IMR-90 (cell line): ENCODE measurements around the gene C2orf92. TPM values are rescaled to one million over a fixed set of nuclear protein-coding genes. Genes with fewer than 3 reads are reported as not detected.

Experiments
- ATAC-seq: fragments of 200-7000 bp; cut with Tn5 transposase; 2 replicates; pipeline ENCODE4 v1.9.1; 2020; ENCODE audit warnings: low read depth, mild to moderate bottlenecking, moderate library complexity
- BruUV-seq: library from RNA; stranded (reverse); fragments of 400-500 nt; replicated peaks from 2 replicates; lab custom pipeline; 2021; lab: Mats Ljungman, UMichigan
- CTCF ChIA-PET: fragments of 300-600 bp; formaldehyde crosslinking; extraction: SDS; loops from one replicate; lab custom pipeline; 2021; ENCODE audit warnings: antibody characterized with exemption; lab: Yijun Ruan, JAX
- POLR2A ChIA-PET: fragments of 300-600 bp; sonication (Branson Sonifier 250); formaldehyde crosslinking; loops from one replicate; lab custom pipeline; 2022; ENCODE audit warnings: antibody characterized with exemption; ENCODE audit not compliant: unreplicated experiment; lab: Charles Lee
- DNase-seq: peaks from one replicate; pipeline ENCODE4 v3.0.0; 2013
- H2AFZ ChIP-seq: replicated peaks from 2 replicates; pipeline ENCODE3; 2013; ENCODE audit warnings: low read length, mild to moderate bottlenecking; ENCODE audit not compliant: poor library complexity
- H2AK5ac ChIP-seq: 2 replicates; pipeline ENCODE4 v1.6.1; 2013; ENCODE audit warnings: low read depth, low read length, inconsistent platforms
- H2AK9ac ChIP-seq: replicated peaks from 2 replicates; pipeline ENCODE3; 2013; ENCODE audit warnings: mild to moderate bottlenecking, low read depth, low read length, moderate library complexity; ENCODE audit not compliant: poor library complexity
- H2BK120ac ChIP-seq: 2 replicates; pipeline ENCODE4 v1.6.1; 2013; ENCODE audit warnings: low read depth, low read length, inconsistent platforms
- H2BK15ac ChIP-seq: 3 replicates; pipeline ENCODE4 v1.6.1; 2013; ENCODE audit warnings: low read depth, low read length, inconsistent platforms
- H2BK20ac ChIP-seq: 2 replicates; pipeline ENCODE4 v1.6.1; 2013; ENCODE audit warnings: low read depth, mild to moderate bottlenecking, inconsistent platforms, low read length, moderate library complexity
- H2BK5ac ChIP-seq: 2 replicates; pipeline ENCODE4 v1.6.1; 2013; ENCODE audit warnings: mild to moderate bottlenecking, low read depth, low read length, inconsistent platforms; ENCODE audit not compliant: poor library complexity, severe bottlenecking
- H3K14ac ChIP-seq: replicated peaks from 2 replicates; pipeline ENCODE4 v1.6.1; 2013; ENCODE audit warnings: low read depth, low read length, inconsistent platforms
- H3K18ac ChIP-seq: 2 replicates; pipeline ENCODE4 v1.6.1; 2013; ENCODE audit warnings: low read depth, low read length, control low read depth
- H3K23ac ChIP-seq: 2 replicates; pipeline ENCODE4 v1.6.1; 2013; ENCODE audit warnings: low read depth, low read length, inconsistent platforms
- H3K27ac ChIP-seq: 2 replicates; pipeline ENCODE4 v1.5.1; 2013; ENCODE audit warnings: mild to moderate bottlenecking, control low read depth, low read length; ENCODE audit not compliant: insufficient read depth
- H3K27me3 ChIP-seq: 2 replicates; pipeline ENCODE4 v1.6.1; 2013; ENCODE audit warnings: low read length; ENCODE audit not compliant: control insufficient read depth, insufficient read depth
- H3K36me3 ChIP-seq: 2 replicates; pipeline ENCODE4 v1.6.1; 2013; ENCODE audit warnings: low read length, mixed read lengths; ENCODE audit not compliant: control insufficient read depth, insufficient read depth
- H3K4ac ChIP-seq: 2 replicates; pipeline ENCODE4 v1.6.1; 2013; ENCODE audit warnings: low read depth, low read length, inconsistent platforms
- H3K4me1 ChIP-seq: 2 replicates; pipeline ENCODE4 v1.6.1; 2013; ENCODE audit warnings: low read length, mixed read lengths; ENCODE audit not compliant: control insufficient read depth, insufficient read depth
- H3K4me2 ChIP-seq: 2 replicates; pipeline ENCODE4 v1.6.1; 2013; ENCODE audit warnings: low read depth, mild to moderate bottlenecking, control low read depth, low read length, moderate library complexity
- H3K4me3 ChIP-seq: 2 replicates; pipeline ENCODE4 v1.5.1; 2013; ENCODE audit warnings: low read depth, mild to moderate bottlenecking, control low read depth, low read length, moderate library complexity; ENCODE audit not compliant: insufficient read depth
- H3K56ac ChIP-seq: 2 replicates; pipeline ENCODE4 v1.6.1; 2013; ENCODE audit warnings: low read length, inconsistent platforms; ENCODE audit not compliant: insufficient read depth; ENCODE audit errors: extremely low read depth
- H3K79me1 ChIP-seq, 2 experiments: 2 replicates each; pipeline ENCODE4 v1.6.1; 2013; ENCODE audit warnings: low read length in 2 of 2, inconsistent platforms in 1 of 2, low read depth in 1 of 2
- H3K9ac ChIP-seq: 2 replicates; pipeline ENCODE4 v1.6.1; 2013; ENCODE audit warnings: low read depth, low read length, control low read depth
- H3K9me1 ChIP-seq: 2 replicates; pipeline ENCODE4 v1.6.1; 2013; ENCODE audit warnings: low read length, inconsistent platforms; ENCODE audit not compliant: insufficient read depth
- H3K9me3 ChIP-seq: 2 replicates; pipeline ENCODE4 v1.6.1; 2013; ENCODE audit warnings: low read length; ENCODE audit not compliant: control insufficient read depth, insufficient read depth
- H4K20me1 ChIP-seq: 2 replicates; pipeline ENCODE4 v1.6.1; 2013; ENCODE audit warnings: low read length, inconsistent platforms; ENCODE audit not compliant: insufficient read depth
- H4K5ac ChIP-seq: 2 replicates; pipeline ENCODE4 v1.6.1; 2013; ENCODE audit warnings: mild to moderate bottlenecking, low read depth, low read length, control low read depth
- H4K8ac ChIP-seq, 2 experiments: 2 replicates each; pipeline ENCODE4 v1.6.1; 2013; ENCODE audit warnings: low read depth in 2 of 2, low read length in 2 of 2, control low read depth in 1 of 2, inconsistent platforms in 1 of 2
- H4K91ac ChIP-seq: 2 replicates; pipeline ENCODE4 v1.6.1; 2013; ENCODE audit warnings: low read depth, low read length, inconsistent platforms; ENCODE audit not compliant: insufficient read depth
- BHLHE40 ChIP-seq: fragments of 150-350 bp; IDR thresholded peaks from 2 replicates; pipeline ENCODE4 v1.6.1; 2016; ENCODE audit warnings: mild to moderate bottlenecking, low read depth, low read length
- CHD1 ChIP-seq: IDR thresholded peaks from 2 replicates; pipeline ENCODE4 v1.6.1; 2012; ENCODE audit warnings: low read depth, low read length, improper control_type of control experiment
- FOS ChIP-seq: fragments of 150-350 bp; IDR thresholded peaks from 2 replicates; pipeline ENCODE4 v1.6.1; 2016; ENCODE audit warnings: low read depth, low read length
- MAFK ChIP-seq: IDR thresholded peaks from 2 replicates; pipeline ENCODE4 v1.6.1; 2012; ENCODE audit warnings: low read depth, low read length, improper control_type of control experiment
- MAZ ChIP-seq: IDR thresholded peaks from 2 replicates; pipeline ENCODE4 v1.6.1; 2012; ENCODE audit warnings: low read depth, mild to moderate bottlenecking, low read length, improper control_type of control experiment, moderate library complexity, borderline replicate concordance
- MXI1 ChIP-seq: IDR thresholded peaks from 2 replicates; pipeline ENCODE4 v1.6.1; 2012; ENCODE audit warnings: low read depth, mild to moderate bottlenecking, low read length, moderate library complexity, borderline replicate concordance
- NFE2L2 ChIP-seq: fragments of 150-350 bp; IDR thresholded peaks from 2 replicates; pipeline ENCODE4 v1.6.1; 2016; ENCODE audit warnings: low read depth, mild to moderate bottlenecking, low read length
- POLR2A ChIP-seq: IDR thresholded peaks from 2 replicates; pipeline ENCODE4 v1.6.1; 2012; ENCODE audit warnings: mild to moderate bottlenecking, low read depth, low read length
- RAD21 ChIP-seq: IDR thresholded peaks from 2 replicates; pipeline ENCODE4 v1.6.1; 2012; ENCODE audit warnings: low read length, improper control_type of control experiment
- RCOR1 ChIP-seq: IDR thresholded peaks from 2 replicates; pipeline ENCODE4 v1.6.1; 2012; ENCODE audit warnings: mild to moderate bottlenecking, low read length, improper control_type of control experiment; ENCODE audit not compliant: insufficient replicate concordance
- SMC3 ChIP-seq: fragments of 150-350 bp; IDR thresholded peaks from 2 replicates; pipeline ENCODE4 v1.6.1; 2016; ENCODE audit warnings: low read depth, mild to moderate bottlenecking, antibody characterized with exemption, low read length, moderate library complexity
- WGBS, 2 experiments: methylation state at CpG; one replicate each; pipeline versions ENCODE4 v1.1.5 to v1.1.7; 2013; ENCODE audit warnings: missing lambda C conversion rate in 2 of 2; ENCODE audit not compliant: insufficient read length in 1 of 2; ENCODE audit errors: extremely low coverage in 2 of 2; 5-methylcytosine and 5-hydroxymethylcytosine counted together
- dilution Hi-C: fragments of 300-500 bp; cut with HindIII; formaldehyde crosslinking; loops from one replicate; pipeline ENCODE4 v1.14.3; 2018; ENCODE audit warnings: low sequenced_read_pairs; ENCODE audit not compliant: unreplicated experiment
- in situ Hi-C: fragments of 300-500 bp; cut with MboI; formaldehyde crosslinking; loops from 3 replicates; pipeline ENCODE4 v1.14.3; 2019; ENCODE audit warnings: low sequenced_read_pairs, inconsistent platforms, mixed read lengths
- intact Hi-C: fragments of 100-400 bp; cut with micrococcal nuclease; formaldehyde crosslinking; loops from 2 replicates; pipeline ENCODE4 v1.10.0; 2022
- polyA plus RNA-seq, 3 experiments: library from polyadenylated mRNA; depleted of rRNA; stranded (reverse); fragments of >200 nt; gene quantifications; 2 replicates each; pipeline ENCODE4 v1.2.3, GENCODE V29; 2012; ENCODE audit warnings: low replicate concordance in 1 of 3
- total RNA-seq: library from RNA; depleted of rRNA; stranded (reverse); fragments of >200 nt; gene quantifications from 2 replicates; pipeline ENCODE4 v1.2.3, GENCODE V29; 2012
- TF ChIP-seq, protein P1 (sequence below): fragments of 150-350 bp; IDR thresholded peaks from 2 replicates; pipeline ENCODE4 v1.6.1; 2016; ENCODE audit warnings: low read depth, mild to moderate bottlenecking, low read length, moderate library complexity, borderline replicate concordance
- TF ChIP-seq, protein P2 (sequence below): fragments of 150-350 bp; IDR thresholded peaks from 2 replicates; pipeline ENCODE4 v1.6.1; 2017; ENCODE audit warnings: mild to moderate bottlenecking, antibody characterized with exemption, low read length, low read depth

The C2orf92 gene
- total and polyA plus RNA-seq, 2 of the 4 experiments (the other 2 are of a cell fraction) = 0.90 to 2.5 TPM

DNA sequence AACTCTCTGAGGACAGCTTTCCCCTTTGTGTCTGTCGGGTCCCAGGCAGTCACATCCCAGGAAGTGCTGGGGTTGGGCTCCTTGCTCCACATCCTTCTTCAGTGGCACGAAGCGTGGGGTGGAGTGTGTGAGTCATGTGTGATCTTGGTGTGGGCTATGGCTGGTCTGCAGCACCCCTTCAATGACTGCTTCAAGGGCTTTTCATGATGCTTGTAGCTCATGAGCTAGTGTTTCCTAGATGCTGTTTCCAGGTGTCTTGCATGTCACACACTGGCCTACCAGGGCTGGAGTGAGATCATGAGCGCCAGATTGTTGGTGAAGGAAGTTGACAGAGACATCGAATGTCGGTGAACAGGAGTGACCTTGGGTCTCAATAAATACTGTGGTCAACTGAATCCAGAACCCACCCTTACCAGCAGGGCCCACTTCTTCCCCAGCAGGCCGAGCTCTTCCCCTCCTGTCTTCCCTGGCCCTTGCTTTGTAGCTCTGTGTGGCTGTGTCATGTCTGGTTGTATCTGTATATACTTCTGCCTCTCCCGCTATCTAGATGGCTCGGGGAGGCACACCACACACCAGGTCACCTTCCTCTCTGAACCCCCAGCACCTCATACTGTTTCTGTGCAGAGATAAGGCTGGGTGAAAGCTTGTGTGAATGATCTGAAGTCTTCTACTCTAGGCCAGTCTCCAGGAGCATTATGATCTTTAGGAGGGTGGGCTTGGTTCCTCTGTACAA, 3.8 kb downstream of the C2orf92 start:
- BruUV-seq = no TSS peak
- ChIA-PET CTCF (no interaction called here), POLR2A (no interaction called here)
- H2AFZ ChIP-seq = no peak overlapping the region
- intact Hi-C loops (no loop called here), dilution Hi-C loops (no loop called here), in situ Hi-C loops (loop anchor here (25.0 kb wide), 1 partner anchor 1611 kb away; no protein-coding TSS in a partner anchor)
- no peak overlapping the region for H3K4me2 ChIP-seq
- no peak overlapping the region for H3K4me3 ChIP-seq
- peaks cover 2% of the 10 kb centered on the region; the same call in 1 of the 2 replicates for H3K4me1 ChIP-seq
- H3K27me3 ChIP-seq = no peaks in the 10 kb centered on the region
- H4K20me1 ChIP-seq = no peaks in the 10 kb centered on the region
- no peak overlapping the region for H3K18ac ChIP-seq
- H2BK20ac ChIP-seq = no peak overlapping the region
- H3K79me1 ChIP-seq = no peaks in the 10 kb centered on the region
- no peaks in the 10 kb centered on the region for H3K36me3 ChIP-seq
- H3K56ac ChIP-seq = no peak overlapping the region
- no peak overlapping the region for H3K27ac ChIP-seq
- H2AK9ac ChIP-seq = no peak overlapping the region
- ATAC-seq = peak; percentile 29; the same call in 1 of the 2 replicates
- H2AK5ac ChIP-seq = no peak overlapping the region
- no peak overlapping the region; a peak in 1 of 4 replicates for H4K8ac ChIP-seq
- no peak overlapping the region for H2BK120ac ChIP-seq
- 0 out of 2 replicates have a peak, but pooled peaks cover 3% of the 10 kb centered on the region for H3K9me1 ChIP-seq
- no peaks in the 10 kb centered on the region for H3K9me3 ChIP-seq
- H3K14ac ChIP-seq = no peak overlapping the region
- no peak overlapping the region for H3K9ac ChIP-seq
- TF ChIP-seq SMC3 = no peak
- TF ChIP-seq RCOR1 = no peak
- no peak for TF ChIP-seq MAZ
- no peak for TF ChIP-seq RAD21
- TF ChIP-seq, protein P1, sequence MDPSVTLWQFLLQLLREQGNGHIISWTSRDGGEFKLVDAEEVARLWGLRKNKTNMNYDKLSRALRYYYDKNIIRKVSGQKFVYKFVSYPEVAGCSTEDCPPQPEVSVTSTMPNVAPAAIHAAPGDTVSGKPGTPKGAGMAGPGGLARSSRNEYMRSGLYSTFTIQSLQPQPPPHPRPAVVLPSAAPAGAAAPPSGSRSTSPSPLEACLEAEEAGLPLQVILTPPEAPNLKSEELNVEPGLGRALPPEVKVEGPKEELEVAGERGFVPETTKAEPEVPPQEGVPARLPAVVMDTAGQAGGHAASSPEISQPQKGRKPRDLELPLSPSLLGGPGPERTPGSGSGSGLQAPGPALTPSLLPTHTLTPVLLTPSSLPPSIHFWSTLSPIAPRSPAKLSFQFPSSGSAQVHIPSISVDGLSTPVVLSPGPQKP = no peak
- TF ChIP-seq POLR2A = no peak
- TF ChIP-seq NFE2L2 = no peak
- no peak for TF ChIP-seq MXI1
- TF ChIP-seq, protein P2, sequence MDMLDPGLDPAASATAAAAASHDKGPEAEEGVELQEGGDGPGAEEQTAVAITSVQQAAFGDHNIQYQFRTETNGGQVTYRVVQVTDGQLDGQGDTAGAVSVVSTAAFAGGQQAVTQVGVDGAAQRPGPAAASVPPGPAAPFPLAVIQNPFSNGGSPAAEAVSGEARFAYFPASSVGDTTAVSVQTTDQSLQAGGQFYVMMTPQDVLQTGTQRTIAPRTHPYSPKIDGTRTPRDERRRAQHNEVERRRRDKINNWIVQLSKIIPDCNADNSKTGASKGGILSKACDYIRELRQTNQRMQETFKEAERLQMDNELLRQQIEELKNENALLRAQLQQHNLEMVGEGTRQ = no peak
- no peak for TF ChIP-seq CHD1
- TF ChIP-seq MAFK = no peak
- TF ChIP-seq FOS = no peak
- TF ChIP-seq BHLHE40 = no peak
- no peak overlapping the region for H2BK5ac ChIP-seq
- H3K23ac ChIP-seq = no peak overlapping the region
- 100% methylated on average over 2 of the region's 9 CpGs; no CpG with 5 or more reads in 1 of the 2 experiments for WGBS, 2 experiments
- H4K5ac ChIP-seq = no peak overlapping the region
- no peak overlapping the region for H4K91ac ChIP-seq
- no peak overlapping the region for H3K4ac ChIP-seq
- DNase-seq = peak; percentile 17
- no peak overlapping the region for H2BK15ac ChIP-seq
